Measurements from ENCODE around the gene DIS3L2.

GRCh38 chr2:232049350-232049749, 87.8 kb downstream of the DIS3L2 start:
- TF ChIP-seq FOXM1 (IDR thresholded peaks at IDR 0.05; ENCODE audit: borderline replicate concordance): no peak
- no peak for TF ChIP-seq ELF4 (IDR thresholded peaks at IDR 0.05)

Measured in HEK293T (cell line).